Spleen (tissue), 11 donors: Measurements from ENCODE around the gene DCST2. TPM values are rescaled to one million over a fixed set of nuclear protein-coding genes. Genes with fewer than 3 reads are reported as not detected.

ENCODE experiments used
- DNase-seq: peaks from one replicate; pipeline ENCODE4 v3.0.0-alpha.2; 2020
- H3K27ac ChIP-seq, 8 donors: fragments of 200-600 bp; sonication (generic) in 7 of 8; 1 replicate in 4 of 8; 2 replicates in 4 of 8; pipeline versions ENCODE4 v1.5.0 to v1.8.0; 2016 to 2021; ENCODE audit warnings: inconsistent platforms in 4 of 8, mild to moderate bottlenecking in 4 of 8, moderate library complexity in 1 of 8
- H3K27me3 ChIP-seq, 7 donors: fragments of 200-600 bp; sonication (generic) in 6 of 7; replicated peaks in 1 of 7; 1 replicate in 4 of 7; 2 replicates in 3 of 7; pipeline versions ENCODE4 v1.5.0 to v1.8.0; 2016 to 2021; ENCODE audit warnings: inconsistent platforms in 3 of 7, mild to moderate bottlenecking in 1 of 7
- H3K36me3 ChIP-seq, 6 donors: fragments of 200-600 bp; sonication (generic) in 5 of 6; 1 replicate in 4 of 6; 2 replicates in 2 of 6; pipeline versions ENCODE4 v1.5.0 to v1.8.0; 2016 to 2021; ENCODE audit warnings: inconsistent platforms in 2 of 6
- H3K4me1 ChIP-seq, 6 donors: fragments of 200-600 bp; sonication (generic) in 5 of 6; 1 replicate in 3 of 6; 2 replicates in 3 of 6; pipeline versions ENCODE4 v1.5.0 to v1.8.0; 2016 to 2021; ENCODE audit warnings: inconsistent platforms in 3 of 6
- H3K4me3 ChIP-seq, 8 donors: fragments of 200-600 bp; sonication (generic) in 7 of 8; 1 replicate in 4 of 8; 2 replicates in 4 of 8; pipeline versions ENCODE4 v1.5.0 to v1.8.0; 2016 to 2021; ENCODE audit warnings: inconsistent platforms in 4 of 8, mild to moderate bottlenecking in 4 of 8, moderate library complexity in 2 of 8
- H3K9me3 ChIP-seq, 8 donors: fragments of 200-600 bp; sonication (generic) in 7 of 8; 1 replicate in 4 of 8; 2 replicates in 4 of 8; pipeline versions ENCODE4 v1.5.0 to v1.8.0; 2016 to 2021; ENCODE audit warnings: inconsistent platforms in 4 of 8
- POLR2A ChIP-seq, 3 donors: fragments of 450-650 bp; IDR thresholded peaks; one replicate each; pipeline ENCODE4 v1.5.1; 2017; ENCODE audit warnings: antibody characterized with exemption in 3 of 3, mild to moderate bottlenecking in 1 of 3
- POLR2AphosphoS5 ChIP-seq, 3 donors: sonication (generic); formaldehyde crosslinking; IDR thresholded peaks; one replicate each; pipeline ENCODE4 v1.5.1; 2017; ENCODE audit warnings: antibody characterized with exemption in 3 of 3
- WGBS, 5 donors: extraction: QIAGEN DNeasy Blood & Tissue Kit in 3 of 5; methylation state at CpG; one replicate each; pipeline versions ENCODE4 v1.1.5 to v1.1.7; 2013 to 2018; 5-methylcytosine and 5-hydroxymethylcytosine counted together
- intact Hi-C: fragments of 100-400 bp; cut with DNase I; formaldehyde crosslinking; loops from one replicate; pipeline ENCODE4 v1.15.0; 2023; ENCODE audit warnings: low total_unique reads
- microRNA-seq, 3 donors: library from miRNA; unstranded; fragments of <30 nt; microRNA quantifications; one replicate each; pipeline versions ENCODE4 to v1.1.0, GENCODE V29; 2019 to 2020
- polyA plus RNA-seq, 3 donors: library from polyadenylated mRNA; stranded (reverse); fragments of 200-250 nt; gene quantifications; one replicate each; pipeline ENCODE4 v1.2.1, GENCODE V29; 2013
- small RNA-seq, 4 donors: library from RNA; depleted of rRNA; stranded (forward); fragments of <200 nt; gene quantifications; one replicate each; pipeline ENCODE3, GENCODE V24; 2016
- total RNA-seq, 7 donors: library from RNA; depleted of rRNA in 3 of 7; stranded (reverse); fragments of >200 nt in 3 of 7; fragmentation: NEBNext Ultra II Directional in 4 of 7; extraction: Animal tissue kit (Norgen Biotek cat#: 25700) in 4 of 7; gene quantifications; one replicate each; pipeline versions ENCODE4 v1.1.0 to v1.2.1, GENCODE V29; 2016 to 2021
- TF ChIP-seq, protein P1 (sequence below), 11 experiments: fragments of 200-600 bp in 7 of 11; fragments of 450-650 bp in 4 of 11; sonication (generic) in 4 of 11; IDR thresholded peaks in 8 of 11; conservative IDR thresholded peaks in 3 of 11; 1 replicate in 7 of 11; 2 replicates in 4 of 11; pipeline versions ENCODE4 v1.4.0 to v1.8.0; 2016 to 2021; ENCODE audit warnings: antibody characterized with exemption in 11 of 11, inconsistent platforms in 4 of 11, mild to moderate bottlenecking in 1 of 11
- donor health status: healthy with polysubstance abuse.
- donor health status: DM: no; HTN: no; CAD: no; lungs with moderate emphysema.
- donor health status: DM: no; HTN: no; CAD: no.
- donor health status: Bipolar disorder and iron deficiency.
- donor health status: healthy.
- donor health status: DM: no; HTN: no; CAD: no.
- donor health status: DM: yes; HTN: yes; CAD: no.

The DCST2 gene
- total and polyA plus RNA-seq, 10 donors, result 0.54 to 4.1 (median 1.0) TPM; not detected in 1

GRCh38 chr1:154969246-154969645 is 64.3 kb downstream of the DCST2 start:
- intact Hi-C loops, result no loop called here
- no peaks in the 10 kb centered on the region for H3K9me3 ChIP-seq
- TF ChIP-seq, protein P1, sequence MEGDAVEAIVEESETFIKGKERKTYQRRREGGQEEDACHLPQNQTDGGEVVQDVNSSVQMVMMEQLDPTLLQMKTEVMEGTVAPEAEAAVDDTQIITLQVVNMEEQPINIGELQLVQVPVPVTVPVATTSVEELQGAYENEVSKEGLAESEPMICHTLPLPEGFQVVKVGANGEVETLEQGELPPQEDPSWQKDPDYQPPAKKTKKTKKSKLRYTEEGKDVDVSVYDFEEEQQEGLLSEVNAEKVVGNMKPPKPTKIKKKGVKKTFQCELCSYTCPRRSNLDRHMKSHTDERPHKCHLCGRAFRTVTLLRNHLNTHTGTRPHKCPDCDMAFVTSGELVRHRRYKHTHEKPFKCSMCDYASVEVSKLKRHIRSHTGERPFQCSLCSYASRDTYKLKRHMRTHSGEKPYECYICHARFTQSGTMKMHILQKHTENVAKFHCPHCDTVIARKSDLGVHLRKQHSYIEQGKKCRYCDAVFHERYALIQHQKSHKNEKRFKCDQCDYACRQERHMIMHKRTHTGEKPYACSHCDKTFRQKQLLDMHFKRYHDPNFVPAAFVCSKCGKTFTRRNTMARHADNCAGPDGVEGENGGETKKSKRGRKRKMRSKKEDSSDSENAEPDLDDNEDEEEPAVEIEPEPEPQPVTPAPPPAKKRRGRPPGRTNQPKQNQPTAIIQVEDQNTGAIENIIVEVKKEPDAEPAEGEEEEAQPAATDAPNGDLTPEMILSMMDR (IDR thresholded peaks at IDR 0.05 in 8 of 11, conservative IDR thresholded peaks at IDR 0.05 in 3 of 11), result no peak
- no peak for TF ChIP-seq POLR2A (IDR thresholded peaks at IDR 0.05)
- no peak for TF ChIP-seq POLR2AphosphoS5 (IDR thresholded peaks at IDR 0.05)
- H3K27ac ChIP-seq, result peak overlapping the region in 7 of 8 donors; percentile 92 to 100 (median 99)
- no peaks in the 10 kb centered on the region for H3K27me3 ChIP-seq
- peaks cover 32 to 95% (median 78%) of the 10 kb centered on the region in 6 donors for H3K4me1 ChIP-seq
- WGBS, 5 donors, result 62 to 76% (median 68%) methylated on average over 5 of the region's 5 CpGs
- peaks cover 3 to 65% (median 46%) of the 10 kb centered on the region in 6 donors for H3K36me3 ChIP-seq
- H3K4me3 ChIP-seq, result peak overlapping the region in 6 of 8 donors; percentile 12 to 81 (median 36)
- peak; percentile 59 for DNase-seq

DNA sequence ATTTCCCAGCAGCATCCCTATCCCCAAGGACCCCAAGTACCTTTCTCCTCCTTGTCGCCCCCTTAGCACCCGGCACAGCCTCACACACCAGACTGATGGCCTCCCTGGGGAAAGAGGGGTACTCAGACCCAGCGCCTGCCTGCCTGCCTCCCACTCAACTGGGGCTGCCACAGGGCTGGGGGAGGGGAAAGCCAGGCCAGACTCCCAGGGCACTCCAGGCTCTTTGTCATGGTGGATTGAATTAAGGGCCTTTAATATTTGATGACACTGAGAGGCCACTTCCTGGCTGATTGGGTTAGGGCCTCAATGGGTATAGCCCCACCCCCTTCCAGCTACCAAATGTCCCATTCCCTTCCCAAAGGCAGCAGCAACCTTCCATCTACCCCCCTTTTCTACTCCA is 64.8 kb downstream of the DCST2 start:
- 78 to 93% (median 92%) methylated on average over 3 of the region's 3 CpGs for WGBS, 5 donors
- TF ChIP-seq, protein P1 (IDR thresholded peaks at IDR 0.05 in 8 of 11, conservative IDR thresholded peaks at IDR 0.05 in 3 of 11), result no peak
- peak in 1 of 3 donors; percentile 29 for TF ChIP-seq POLR2AphosphoS5 (IDR thresholded peaks at IDR 0.05)
- intact Hi-C loops, result no loop called here
- peak overlapping the region in 1 of 8 donors; percentile 81 for H3K4me3 ChIP-seq
- H3K36me3 ChIP-seq, result peaks cover 3 to 70% (median 50%) of the 10 kb centered on the region in 6 donors
- no peaks in the 10 kb centered on the region for H3K9me3 ChIP-seq
- peak overlapping the region in 7 of 8 donors; percentile 92 to 100 (median 99) for H3K27ac ChIP-seq
- peaks cover 32 to 100% (median 79%) of the 10 kb centered on the region in 6 donors for H3K4me1 ChIP-seq
- H3K27me3 ChIP-seq, result no peaks in the 10 kb centered on the region
- DNase-seq, result no peak

Small RNA genes within 50 kb of the gene (microRNA-seq; reads per million reads assigned to microRNA genes)
- gene MIR4258, result 0.57 to 1.1 (median 1.1) reads per million in 3 donors

Small RNA genes within 50 kb of the gene (small RNA-seq; reads per million reads assigned to genes)
- gene MIR4258, result 0 reads per million in 4 donors

Other genes starting within 250 kb of the DCST2 start
- 10 to 100 TPM in 3 of 7 donors, 1 to 10 TPM in 4; 3.8 to 15.1 (median 10.0) TPM for gene KCNN3, start 163.5 kb downstream of the DCST2 start, total RNA-seq
- gene KCNN3, start 163.5 kb downstream of the DCST2 start, polyA plus RNA-seq, result under 1 TPM; 0.13 to 0.54 (median 0.53) TPM
- 10 to 100 TPM; 12.4 to 50.6 (median 33.8) TPM for gene PMVK, start 97.1 kb downstream of the DCST2 start, total RNA-seq
- 10 to 100 TPM; 30.3 to 68.8 (median 42.2) TPM for gene PMVK, start 97.1 kb downstream of the DCST2 start, polyA plus RNA-seq
- 100 to 1,000 TPM in 3 of 7 donors, 10 to 100 TPM in 4; 70.2 to 125 (median 95.0) TPM for gene PBXIP1, start 77.7 kb downstream of the DCST2 start, total RNA-seq
- gene PBXIP1, start 77.7 kb downstream of the DCST2 start, polyA plus RNA-seq, result 10 to 100 TPM; 55.5 to 75.7 (median 62.2) TPM
- gene PYGO2, start 72.0 kb downstream of the DCST2 start, total RNA-seq, result 10 to 100 TPM; 28.4 to 36.6 (median 35.5) TPM
- 10 to 100 TPM; 19.8 to 35.7 (median 19.9) TPM for gene PYGO2, start 72.0 kb downstream of the DCST2 start, polyA plus RNA-seq
- gene SHC1, start 63.0 kb downstream of the DCST2 start, total RNA-seq, result 100 to 1,000 TPM in 4 of 7 donors, 10 to 100 TPM in 3; 63.4 to 133 (median 108) TPM
- gene SHC1, start 63.0 kb downstream of the DCST2 start, polyA plus RNA-seq, result 10 to 100 TPM; 36.8 to 49.8 (median 48.6) TPM
- 10 to 100 TPM; 15.7 to 42.5 (median 27.2) TPM for gene CKS1B, start 59.1 kb downstream of the DCST2 start, total RNA-seq
- gene CKS1B, start 59.1 kb downstream of the DCST2 start, polyA plus RNA-seq, result 10 to 100 TPM; 17.0 to 51.5 (median 43.2) TPM
- 10 to 100 TPM; 27.1 to 35.8 (median 30.3) TPM for gene FLAD1, start 50.4 kb downstream of the DCST2 start, total RNA-seq
- 10 to 100 TPM; 31.9 to 43.4 (median 40.1) TPM for gene FLAD1, start 50.4 kb downstream of the DCST2 start, polyA plus RNA-seq
- gene LENEP, start 40.2 kb downstream of the DCST2 start, total RNA-seq, result under 1 TPM in 1 of 7 donors, not detected in 6; 0.60 TPM
- gene LENEP, start 40.2 kb downstream of the DCST2 start, polyA plus RNA-seq, result not detected
- 10 to 100 TPM; 44.0 to 88.9 (median 68.8) TPM for gene ZBTB7B, start 31.0 kb downstream of the DCST2 start, total RNA-seq
- 10 to 100 TPM; 11.1 to 38.6 (median 13.4) TPM for gene ZBTB7B, start 31.0 kb downstream of the DCST2 start, polyA plus RNA-seq
- gene DCST1, start within 50 bp of the DCST2 start, total RNA-seq, result not detected
- gene DCST1, start within 50 bp of the DCST2 start, polyA plus RNA-seq, result not detected
- gene ADAM15, start 17.5 kb upstream of the DCST2 start, total RNA-seq, result 100 to 1,000 TPM in 2 of 7 donors, 10 to 100 TPM in 5; 70.8 to 205 (median 84.6) TPM
- 100 to 1,000 TPM in 2 of 3 donors, 10 to 100 TPM in 1; 76.4 to 313 (median 286) TPM for gene ADAM15, start 17.5 kb upstream of the DCST2 start, polyA plus RNA-seq
- 1 to 10 TPM; 4.6 to 7.7 (median 6.0) TPM for gene EFNA4, start 30.0 kb upstream of the DCST2 start, total RNA-seq
- 1 to 10 TPM; 7.3 to 9.5 (median 8.7) TPM for gene EFNA4, start 30.0 kb upstream of the DCST2 start, polyA plus RNA-seq
- 1 to 10 TPM in 6 of 7 donors, not detected in 1; 1.6 to 4.3 (median 2.4) TPM for gene EFNA3, start 45.1 kb upstream of the DCST2 start, total RNA-seq
- gene EFNA3, start 45.1 kb upstream of the DCST2 start, polyA plus RNA-seq, result 1 to 10 TPM; 1.4 to 2.0 (median 1.7) TPM
- 10 to 100 TPM in 5 of 7 donors, 1 to 10 TPM in 2; 8.0 to 19.4 (median 10.3) TPM for gene EFNA1, start 94.1 kb upstream of the DCST2 start, total RNA-seq
- gene EFNA1, start 94.1 kb upstream of the DCST2 start, polyA plus RNA-seq, result 1 to 10 TPM; 3.7 to 8.0 (median 7.8) TPM
- gene SLC50A1, start 102.1 kb upstream of the DCST2 start, total RNA-seq, result 10 to 100 TPM; 28.4 to 41.4 (median 38.2) TPM
- gene SLC50A1, start 102.1 kb upstream of the DCST2 start, polyA plus RNA-seq, result 10 to 100 TPM; 60.1 to 73.8 (median 72.5) TPM
- gene DPM3, start 106.8 kb upstream of the DCST2 start, total RNA-seq, result 10 to 100 TPM; 25.0 to 62.4 (median 49.9) TPM
- gene DPM3, start 106.8 kb upstream of the DCST2 start, polyA plus RNA-seq, result 100 to 1,000 TPM; 205 to 262 (median 229) TPM
- gene KRTCAP2, start 139.5 kb upstream of the DCST2 start, total RNA-seq, result 100 to 1,000 TPM; 113 to 154 (median 136) TPM
- 100 to 1,000 TPM; 193 to 203 (median 200) TPM for gene KRTCAP2, start 139.5 kb upstream of the DCST2 start, polyA plus RNA-seq
- gene TRIM46, start 140.1 kb upstream of the DCST2 start, total RNA-seq, result 1 to 10 TPM in 6 of 7 donors, under 1 TPM in 1; 0.83 to 3.6 (median 1.6) TPM
- gene TRIM46, start 140.1 kb upstream of the DCST2 start, polyA plus RNA-seq, result under 1 TPM; 0.35 to 0.77 (median 0.46) TPM
- gene THBS3, start 174.1 kb upstream of the DCST2 start, total RNA-seq, result 10 to 100 TPM; 14.3 to 22.6 (median 20.5) TPM
- 10 to 100 TPM; 10.2 to 31.2 (median 27.7) TPM for gene THBS3, start 174.1 kb upstream of the DCST2 start, polyA plus RNA-seq
- gene MTX1, start 174.9 kb upstream of the DCST2 start, total RNA-seq, result 10 to 100 TPM; 28.2 to 40.9 (median 33.2) TPM
- 10 to 100 TPM; 43.7 to 48.4 (median 44.5) TPM for gene MTX1, start 174.9 kb upstream of the DCST2 start, polyA plus RNA-seq
- 10 to 100 TPM in 6 of 7 donors, 1 to 10 TPM in 1; 9.9 to 19.3 (median 15.6) TPM for gene ENTREP3, start 221.7 kb upstream of the DCST2 start, total RNA-seq
- 10 to 100 TPM in 1 of 3 donors, 1 to 10 TPM in 2; 6.5 to 13.2 (median 9.4) TPM for gene ENTREP3, start 221.7 kb upstream of the DCST2 start, polyA plus RNA-seq
- 10 to 100 TPM; 46.5 to 52.4 (median 49.8) TPM for gene SCAMP3, start 228.6 kb upstream of the DCST2 start, total RNA-seq
- 10 to 100 TPM; 51.8 to 59.9 (median 53.2) TPM for gene SCAMP3, start 228.6 kb upstream of the DCST2 start, polyA plus RNA-seq
- 10 to 100 TPM; 61.0 to 89.9 (median 71.8) TPM for gene CLK2, start 239.7 kb upstream of the DCST2 start, total RNA-seq
- 10 to 100 TPM; 38.6 to 82.0 (median 77.4) TPM for gene CLK2, start 239.7 kb upstream of the DCST2 start, polyA plus RNA-seq
- gene HCN3, start 243.7 kb upstream of the DCST2 start, total RNA-seq, result 1 to 10 TPM in 6 of 7 donors, under 1 TPM in 1; 0.65 to 3.3 (median 1.9) TPM
- 1 to 10 TPM in 2 of 3 donors, under 1 TPM in 1; 0.89 to 1.6 (median 1.4) TPM for gene HCN3, start 243.7 kb upstream of the DCST2 start, polyA plus RNA-seq